Measurements from ENCODE around the gene CABLES1. TPM values are rescaled to one million over a fixed set of nuclear protein-coding genes. Genes with fewer than 3 reads are reported as not detected.
"Not testable (repeated sequence)": the region's sequence is repeated elsewhere in the genome, so short reads cannot be mapped to it uniquely, and the experiment has no call there.

CABLES1 gene
- 18.3 TPM for total RNA-seq

DNA sequence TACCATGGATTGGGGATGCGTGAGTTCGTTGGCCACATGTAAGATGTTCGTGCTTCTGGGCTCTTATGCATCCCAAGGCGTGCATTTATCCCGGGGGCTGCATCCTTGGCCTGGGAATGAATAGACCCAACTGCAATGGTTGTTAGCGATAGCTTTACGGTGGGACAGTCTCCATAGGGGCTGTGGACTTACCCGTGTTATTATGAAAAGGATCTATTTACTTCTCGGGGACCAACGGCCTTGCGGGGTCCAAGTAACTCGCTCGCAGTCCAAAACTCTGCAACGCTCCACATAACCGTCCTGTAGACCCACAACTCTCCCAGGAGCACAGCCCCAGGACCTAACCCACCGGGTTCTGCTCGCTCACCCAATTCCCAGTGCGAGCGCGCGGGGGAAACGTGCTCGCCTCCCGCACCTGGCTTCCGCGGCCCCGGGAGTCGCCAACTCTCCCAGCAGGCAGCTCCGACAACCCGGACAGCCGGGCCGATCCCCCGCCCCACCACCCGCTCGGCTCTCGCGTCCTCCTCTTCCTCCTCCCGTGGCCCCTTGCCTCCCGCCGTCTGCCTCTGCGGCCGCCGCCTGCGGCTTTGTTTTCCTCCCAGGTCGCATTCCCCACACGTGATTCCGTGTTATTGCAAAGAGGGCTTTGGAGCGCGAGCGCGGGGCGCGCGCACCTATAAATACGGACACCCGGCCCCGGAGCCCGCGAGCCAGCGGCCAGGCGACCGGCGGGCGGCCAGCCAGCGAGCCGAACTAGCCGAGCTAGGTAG, at the start of gene CABLES1:
Gene CABLES1, plus strand, starts transcription at position 706 of the 770 bp plus-strand sequence. CDS start 278 bp downstream, outside the sequence.
- peak in 2 of 3 donors; percentile 68 to 74 for DNase-seq (ENCODE audit: low read depth in 2 of 3, low spot score in 2 of 3)

DNA sequence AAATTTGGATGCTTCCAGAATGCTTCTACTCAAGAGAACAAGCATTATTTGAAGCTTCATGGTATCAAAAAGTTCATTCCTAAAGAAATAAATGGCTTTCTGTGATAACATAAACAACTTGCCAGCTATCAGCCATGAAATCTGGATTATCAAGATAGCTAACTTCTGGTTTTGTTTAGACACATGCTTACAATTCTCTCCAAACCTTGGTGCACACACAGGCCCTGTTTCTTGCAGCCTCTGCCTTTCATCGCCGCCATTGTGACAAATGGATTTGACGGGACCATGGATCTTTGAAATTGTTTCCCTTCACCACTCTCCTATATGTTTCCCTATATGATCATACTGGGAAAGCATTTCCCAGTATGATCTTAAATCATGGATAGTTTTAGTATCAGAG, 47.9 kb upstream of the CABLES1 start:
- DNase-seq (ENCODE audit: low read depth in 2 of 3, low spot score in 2 of 3), result no peak

GRCh38 chr18:23088310-23088709, 47.0 kb upstream of the CABLES1 start:
- no peak for DNase-seq (ENCODE audit: low read depth in 2 of 3, low spot score in 2 of 3)

DNA sequence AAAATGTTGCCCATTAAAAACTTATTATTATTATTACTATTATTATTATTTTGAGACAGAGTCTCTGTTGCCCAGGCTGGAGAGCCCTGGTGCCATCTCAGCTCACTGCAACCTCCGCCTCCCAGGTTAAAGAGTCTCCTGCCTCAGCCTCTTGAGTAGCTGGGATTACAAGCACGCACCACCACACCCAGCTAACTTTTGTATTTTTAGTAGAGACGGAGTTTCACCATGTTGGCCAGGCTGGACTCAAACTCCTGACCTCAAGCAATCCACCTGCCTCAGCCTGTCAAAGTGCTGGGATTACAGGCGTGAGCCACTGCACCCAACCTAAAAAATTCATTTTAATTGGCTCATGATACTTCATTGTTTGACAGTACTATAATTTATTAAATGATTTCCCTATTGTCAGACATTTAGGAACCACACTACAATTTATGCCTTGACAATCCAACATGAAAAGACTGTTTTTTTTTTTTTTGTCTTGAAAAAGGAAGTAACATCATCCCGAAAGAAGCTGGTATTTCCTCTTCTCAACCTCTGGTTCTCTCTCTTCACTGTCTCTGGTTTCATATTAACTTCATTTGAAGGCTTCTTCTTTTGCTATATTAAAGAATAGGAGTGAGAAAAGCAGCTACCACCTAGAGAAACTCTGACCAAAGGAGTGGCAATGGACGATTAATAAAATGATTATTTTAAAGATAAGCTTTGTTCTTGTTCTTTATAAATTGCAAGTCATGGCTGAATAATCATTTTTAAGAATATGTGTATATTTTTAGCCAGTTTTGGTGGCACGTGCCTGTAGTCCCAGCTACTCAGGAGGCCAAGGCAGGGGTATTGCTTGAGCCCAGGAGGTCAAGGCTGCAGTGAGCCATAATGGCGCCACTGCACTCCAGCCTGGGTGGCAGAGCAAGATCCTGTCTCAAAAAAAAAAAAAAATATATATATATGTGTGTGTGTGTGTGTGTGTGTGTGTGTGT, 44.0 kb upstream of the CABLES1 start:
- DNase-seq (ENCODE audit: low read depth in 2 of 3, low spot score in 2 of 3), result peak in 2 of 3 donors; percentile 24 to 66

- DNase-seq (ENCODE audit: low read depth in 2 of 3, low spot score in 2 of 3), result no peak
These were observed 43.2 kb upstream of the CABLES1 start for GRCh38 chr18:23092121-23092520.

GRCh38 chr18:23093130-23093529, 42.2 kb upstream of the CABLES1 start:
- not testable (repeated sequence) for DNase-seq (ENCODE audit: low read depth in 2 of 3, low spot score in 2 of 3)

GRCh38 chr18:23093772-23094171, 41.5 kb upstream of the CABLES1 start:
- no peak for DNase-seq (ENCODE audit: low read depth in 2 of 3, low spot score in 2 of 3)

DNA sequence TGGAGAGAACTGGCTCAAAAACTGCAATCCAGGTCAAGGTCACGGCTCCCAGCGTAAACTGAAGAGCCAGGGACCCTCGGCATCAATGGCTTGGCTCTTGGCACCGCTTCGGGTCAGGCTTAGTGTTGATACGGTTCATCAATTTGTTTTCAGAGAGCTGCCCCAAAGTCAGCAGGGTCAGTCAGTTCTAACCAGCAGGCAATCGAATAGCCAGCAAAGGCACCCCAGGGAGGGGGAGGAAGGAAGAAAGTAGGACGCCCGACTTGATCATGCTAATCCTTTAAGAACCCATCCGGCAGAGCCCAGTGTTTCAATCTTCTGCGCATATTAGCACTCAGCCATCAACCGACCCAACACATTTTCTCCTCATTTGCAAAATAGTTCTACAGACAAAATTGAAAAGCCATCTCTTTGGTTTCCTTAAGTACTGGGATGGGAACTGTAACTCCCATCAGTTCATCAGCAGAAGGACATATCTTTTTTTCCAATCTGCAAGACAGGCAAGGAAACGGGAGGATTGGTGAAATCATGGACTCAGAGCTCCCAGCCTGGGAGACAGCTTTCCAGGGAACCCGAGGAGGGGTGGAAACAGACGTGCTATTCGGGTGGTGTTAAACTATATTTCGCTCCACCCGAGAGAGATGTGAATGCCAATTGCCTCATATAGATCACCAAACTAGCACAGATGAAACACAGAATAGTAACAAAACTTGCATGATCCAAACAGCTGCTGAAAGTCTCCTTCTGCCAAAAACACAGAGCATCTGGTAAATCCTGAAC, 40.7 kb upstream of the CABLES1 start:
- no peak for DNase-seq (ENCODE audit: low read depth in 2 of 3, low spot score in 2 of 3)

DNA sequence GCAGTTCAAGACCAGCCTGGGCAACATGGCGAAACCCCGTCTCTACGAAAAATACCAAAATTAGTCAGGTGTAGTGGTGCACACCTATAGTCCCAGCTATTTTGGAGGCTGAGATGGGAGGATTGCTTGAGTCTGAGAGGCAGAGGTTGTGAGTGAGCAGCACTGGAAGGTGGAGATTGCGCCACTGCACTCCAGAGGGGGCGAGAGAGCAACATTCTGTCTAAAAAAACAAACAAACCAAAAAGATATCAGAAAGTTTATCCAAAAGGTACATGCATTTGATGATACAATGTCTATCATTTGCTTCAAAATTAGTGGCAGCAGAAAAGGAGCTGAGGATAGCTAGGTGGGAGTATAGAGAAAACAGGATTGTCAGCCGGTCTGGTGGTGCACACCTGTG, 39.8 kb upstream of the CABLES1 start:
- no peak for DNase-seq (ENCODE audit: low read depth in 2 of 3, low spot score in 2 of 3)

GRCh38 chr18:23097016-23097415, 38.3 kb upstream of the CABLES1 start:
- DNase-seq (ENCODE audit: low read depth in 2 of 3, low spot score in 2 of 3), result not testable (repeated sequence)

DNA sequence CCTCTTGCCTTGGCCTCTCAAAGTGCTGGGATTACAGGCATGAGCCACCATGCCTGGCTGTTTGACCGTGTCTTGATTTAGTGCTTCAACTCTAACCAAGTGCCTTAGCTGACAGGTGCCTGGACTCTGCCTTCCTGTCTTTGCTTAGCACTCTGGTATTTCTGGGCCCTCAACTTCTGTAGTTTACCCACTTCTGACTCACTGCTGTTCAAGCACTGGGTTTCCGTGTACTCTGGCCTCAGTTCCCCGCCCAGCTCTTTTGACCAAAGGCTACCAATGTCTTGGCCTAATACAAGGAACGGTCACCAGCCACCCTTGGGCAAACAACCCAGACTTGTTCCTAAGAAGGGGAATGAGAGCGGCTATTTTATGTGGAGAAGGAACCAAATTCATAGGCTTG, 35.7 kb upstream of the CABLES1 start:
- DNase-seq (ENCODE audit: low read depth in 2 of 3, low spot score in 2 of 3), result no peak

GRCh38 chr18:23101861-23102432, 33.3 kb upstream of the CABLES1 start:
- DNase-seq (ENCODE audit: low read depth in 2 of 3, low spot score in 2 of 3), result no peak

DNA sequence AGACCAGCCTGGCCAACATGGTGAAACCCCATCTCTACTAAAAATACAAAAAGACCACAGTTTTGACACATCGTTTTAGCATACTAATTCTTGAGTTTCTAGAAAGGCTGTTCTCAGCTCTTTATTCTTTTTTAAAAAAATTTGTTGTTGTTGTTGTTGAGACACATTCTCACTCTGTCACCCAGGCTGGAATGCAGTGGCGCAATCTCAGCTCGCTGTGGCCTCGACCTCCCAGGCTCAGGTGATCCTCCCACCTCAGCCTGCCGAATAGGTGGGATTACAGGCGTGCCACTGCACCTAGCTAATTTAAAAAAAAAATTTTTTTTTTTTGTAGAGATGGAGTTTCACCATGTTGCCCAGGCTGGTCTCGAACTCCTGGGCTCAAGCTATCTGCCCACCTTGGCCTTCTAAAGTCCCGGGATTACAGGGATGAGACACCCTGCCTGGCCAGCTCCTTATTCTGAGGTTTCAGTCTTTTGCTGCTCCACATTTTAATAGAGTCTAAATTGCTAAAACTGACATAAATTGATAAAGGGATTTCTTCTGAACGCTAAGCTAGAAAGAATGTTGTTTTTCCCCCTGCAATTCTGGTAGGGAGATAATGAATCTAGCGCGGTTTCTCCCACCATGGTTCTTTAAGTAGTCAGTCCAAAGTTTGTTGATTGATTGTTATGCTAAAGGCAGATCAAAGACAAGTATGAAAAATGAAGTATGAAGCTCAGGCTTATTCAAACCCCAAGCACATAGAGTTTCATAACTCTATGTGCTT, 32.6 kb upstream of the CABLES1 start:
- DNase-seq (ENCODE audit: low read depth in 2 of 3, low spot score in 2 of 3), result no peak

DNA sequence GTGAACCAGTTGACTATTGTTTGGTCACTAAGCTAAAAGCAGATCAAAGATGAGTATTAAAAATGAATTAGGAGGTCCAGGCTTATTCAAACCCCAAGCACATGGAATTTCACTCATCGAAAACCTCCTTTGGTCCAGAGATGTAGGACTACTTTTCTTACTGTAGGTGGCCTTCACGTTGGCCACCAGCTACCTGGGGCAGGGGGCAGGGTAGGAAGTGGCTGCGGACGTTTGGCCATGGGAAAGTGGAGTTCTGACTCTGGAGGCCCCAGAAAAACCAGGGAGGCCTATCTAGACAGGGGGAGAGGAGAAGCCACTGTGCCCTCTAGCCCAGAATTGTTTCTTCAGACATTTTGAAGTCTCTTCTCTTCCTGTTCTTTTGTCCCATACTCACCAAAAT, 31.8 kb upstream of the CABLES1 start:
- no peak for DNase-seq (ENCODE audit: low read depth in 2 of 3, low spot score in 2 of 3)

DNA sequence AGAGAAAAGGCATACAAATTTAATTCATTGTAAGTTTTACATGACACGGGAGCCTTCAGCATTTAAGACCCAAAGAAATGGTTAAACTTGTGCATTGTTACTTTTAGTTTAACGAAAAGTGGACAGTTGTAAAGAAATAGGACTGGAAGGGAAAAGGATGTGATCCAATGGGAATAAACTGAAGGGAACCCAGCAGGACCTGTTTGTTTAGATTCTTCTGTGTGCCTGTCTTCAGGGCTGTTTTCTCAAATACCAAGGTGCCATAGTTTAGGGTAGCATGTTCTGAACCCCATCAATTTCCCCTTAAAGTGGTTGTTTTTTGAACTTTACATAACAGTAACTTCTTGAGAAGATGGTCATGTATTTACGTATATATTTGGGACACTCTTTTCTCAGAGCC, 30.3 kb upstream of the CABLES1 start:
- DNase-seq (ENCODE audit: low read depth in 2 of 3, low spot score in 2 of 3), result no peak

DNA sequence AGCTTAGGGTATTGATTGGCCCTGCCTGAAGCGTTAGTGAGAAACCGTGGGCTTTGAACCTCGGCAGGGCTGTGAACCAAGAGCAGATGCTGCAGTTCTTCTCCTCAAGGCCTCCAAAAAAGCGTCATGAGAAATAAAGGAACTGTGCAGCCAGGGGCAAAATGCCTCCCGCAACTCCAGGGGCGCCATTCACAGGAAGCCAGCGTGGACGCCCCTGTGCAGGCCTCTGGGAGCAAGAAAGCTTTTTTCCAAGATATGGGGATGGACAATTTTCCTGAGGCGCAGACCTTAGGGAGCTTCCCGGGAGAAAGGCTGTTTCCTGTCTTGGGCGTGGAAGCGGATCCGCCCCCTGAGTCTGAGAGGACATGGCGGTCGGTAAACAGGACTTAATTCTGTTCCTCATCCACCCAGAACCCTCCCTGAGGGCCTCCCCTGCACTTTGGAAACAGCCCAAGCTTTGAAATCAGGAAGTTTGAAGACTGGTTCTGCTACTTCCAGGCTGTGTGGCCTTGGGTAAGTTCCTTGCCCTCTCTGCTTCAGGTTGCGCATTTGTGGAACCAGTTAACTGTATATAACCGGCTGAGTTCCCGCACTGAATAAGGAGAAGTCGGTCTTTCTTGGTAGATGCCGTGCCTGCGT, 29.6 kb upstream of the CABLES1 start:
- DNase-seq (ENCODE audit: low read depth in 2 of 3, low spot score in 2 of 3), result no peak

DNA sequence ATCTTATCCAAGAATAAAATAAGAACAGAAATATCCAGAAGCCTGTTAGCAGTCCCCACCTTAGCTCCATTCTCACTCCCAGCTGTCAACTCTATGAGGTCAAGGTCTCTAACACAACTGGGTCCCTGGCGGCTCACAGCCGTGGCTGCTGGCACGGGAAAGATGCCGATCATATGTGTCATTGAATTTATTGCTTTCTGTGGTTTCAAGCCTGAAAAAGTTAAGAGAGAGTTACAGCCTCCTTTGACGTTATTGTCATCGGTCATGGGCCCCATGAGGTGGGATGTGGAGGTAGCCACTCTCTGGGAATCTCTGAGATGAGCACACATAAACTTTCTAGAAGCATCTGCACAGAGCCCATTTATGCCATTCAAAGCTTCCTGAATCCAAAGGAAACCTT, 28.7 kb upstream of the CABLES1 start:
- peak in 1 of 3 donors; percentile 37 for DNase-seq (ENCODE audit: low read depth in 2 of 3, low spot score in 2 of 3)

DNA sequence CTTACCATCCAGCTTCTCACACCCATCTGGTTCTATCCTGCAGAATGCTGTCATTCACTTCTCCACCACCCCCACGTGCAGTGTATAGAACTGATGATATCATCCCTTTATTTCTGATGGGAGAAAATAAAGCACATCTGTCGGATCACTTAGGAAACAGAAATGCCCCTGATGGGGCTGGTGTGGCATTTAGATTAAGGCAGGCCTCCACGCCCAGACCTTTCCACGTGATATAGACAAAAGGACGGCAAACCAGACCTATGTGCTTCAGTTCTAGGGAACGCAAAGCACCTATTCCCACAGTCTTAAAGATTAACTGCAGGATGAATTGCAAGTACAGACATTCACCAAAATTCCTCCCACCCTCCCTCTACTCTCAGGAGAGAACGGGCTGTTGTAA, 27.6 kb upstream of the CABLES1 start:
- DNase-seq (ENCODE audit: low read depth in 2 of 3, low spot score in 2 of 3), result no peak

DNA sequence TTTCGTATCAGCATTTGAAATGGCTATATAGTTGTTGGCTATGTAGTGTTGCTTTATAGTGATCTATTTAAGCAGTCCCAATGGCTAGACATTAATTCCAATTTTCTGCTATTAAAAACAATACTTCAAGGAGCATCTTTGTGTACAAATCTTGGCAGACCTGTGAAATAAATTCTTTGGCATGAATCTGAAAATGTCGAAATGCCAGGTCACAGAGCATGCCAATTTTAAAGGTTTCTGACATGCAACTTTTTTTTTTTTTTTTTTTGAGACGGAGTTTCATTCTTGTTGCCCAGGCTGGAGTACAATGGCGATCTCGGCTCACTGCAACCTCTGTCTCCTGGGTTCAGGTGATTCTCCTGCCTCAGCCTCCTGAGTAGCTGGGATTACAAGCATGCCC, 26.8 kb upstream of the CABLES1 start:
- DNase-seq (ENCODE audit: low read depth in 2 of 3, low spot score in 2 of 3), result no peak
